Keratinocyte (primary cell): ENCODE measurements around the gene INPP4B. TPM values are rescaled to one million over a fixed set of nuclear protein-coding genes. Genes with fewer than 3 reads are reported as not detected.

Experiments used
- DNase-seq: peaks from one replicate; pipeline ENCODE4 v3.0.0-alpha.2; 2011; ENCODE audit warnings: low read depth, missing footprints, low spot score
- FAIRE-seq: peaks from 2 replicates; lab custom pipeline; 2011; peaks lifted over from hg19 to GRCh38; lab: Jason Lieb, UNC
- H2AFZ ChIP-seq: 2 replicates; pipeline ENCODE4 v1.6.0; 2012; ENCODE audit warnings: low read length, control low read depth, inconsistent platforms; ENCODE audit not compliant: control insufficient read depth
- H3K27ac ChIP-seq: 2 replicates; pipeline ENCODE4 v1.5.1; 2011; ENCODE audit warnings: low read length; ENCODE audit not compliant: control insufficient read depth, insufficient read depth
- H3K27me3 ChIP-seq: 3 replicates; pipeline ENCODE4 v1.6.0; 2011; ENCODE audit warnings: low read length; ENCODE audit not compliant: control insufficient read depth, insufficient read depth; ENCODE audit errors: extremely low read depth
- H3K36me3 ChIP-seq, 2 experiments: 2 replicates in 1 of 2; 3 replicates in 1 of 2; pipeline ENCODE4 v1.5.1; 2011; ENCODE audit warnings: low read length in 2 of 2, mild to moderate bottlenecking in 1 of 2; ENCODE audit not compliant: control insufficient read depth in 2 of 2, insufficient read depth in 2 of 2; ENCODE audit errors: extremely low read depth in 1 of 2
- H3K4me1 ChIP-seq: 3 replicates; pipeline ENCODE4 v1.5.1; 2011; ENCODE audit warnings: low read length; ENCODE audit not compliant: control insufficient read depth, insufficient read depth; ENCODE audit errors: extremely low read depth
- H3K4me2 ChIP-seq: 3 replicates; pipeline ENCODE4 v1.6.0; 2011; ENCODE audit warnings: low read depth, low read length; ENCODE audit not compliant: control insufficient read depth, insufficient read depth; ENCODE audit errors: extremely low read depth
- H3K4me3 ChIP-seq, 3 experiments: fragments of 200-600 bp in 1 of 3; sonication (generic) in 1 of 3; 2 replicates in 2 of 3; 3 replicates in 1 of 3; pipeline ENCODE4 v1.5.1; 2011 to 2016; ENCODE audit warnings: low read length in 3 of 3, mild to moderate bottlenecking in 3 of 3, control low read depth in 2 of 3, inconsistent platforms in 1 of 3, low read depth in 1 of 3, mixed read lengths in 1 of 3, mixed run types in 1 of 3, moderate library complexity in 1 of 3; ENCODE audit not compliant: control insufficient read depth in 2 of 3, insufficient read depth in 2 of 3; ENCODE audit errors: extremely low read depth in 1 of 3
- H3K79me2 ChIP-seq: 2 replicates; pipeline ENCODE4 v1.6.0; 2012; ENCODE audit warnings: low read length; ENCODE audit not compliant: control insufficient read depth, insufficient read depth
- H3K9ac ChIP-seq: 3 replicates; pipeline ENCODE4 v1.6.0; 2011; ENCODE audit warnings: low read length; ENCODE audit not compliant: control insufficient read depth, insufficient read depth; ENCODE audit errors: extremely low read depth
- H3K9me1 ChIP-seq: 3 replicates; pipeline ENCODE4 v1.6.0; 2011; ENCODE audit warnings: low read length; ENCODE audit not compliant: control insufficient read depth, insufficient read depth; ENCODE audit errors: extremely low read depth
- H3K9me3 ChIP-seq: 2 replicates; pipeline ENCODE4 v1.5.1; 2012; ENCODE audit warnings: low read depth, low read length; ENCODE audit not compliant: control insufficient read depth
- H4K20me1 ChIP-seq: 3 replicates; pipeline ENCODE4 v1.6.0; 2011; ENCODE audit warnings: low read length; ENCODE audit not compliant: control insufficient read depth, insufficient read depth; ENCODE audit errors: extremely low read depth
- EZH2 ChIP-seq: IDR thresholded peaks from one replicate; pipeline ENCODE4 v1.6.1; 2012; ENCODE audit warnings: inconsistent platforms, mild to moderate bottlenecking, low read length, moderate library complexity
- dilution Hi-C: fragments of 300-500 bp; cut with MboI; formaldehyde crosslinking; loops from one replicate; pipeline ENCODE4 v1.7.0; 2020; ENCODE audit warnings: low sequenced_read_pairs; ENCODE audit not compliant: extremely low pct_ligation_motif_present
- polyA plus RNA-seq, 5 experiments: library from polyadenylated mRNA; depleted of rRNA in 3 of 5; stranded (reverse) in 3 of 5; stranded (forward) in 1 of 5; unstranded in 1 of 5; fragments of >200 nt; gene quantifications; 1 replicate in 1 of 5; 2 replicates in 3 of 5; 3 replicates in 1 of 5; pipeline versions ENCODE4 v1.2.1 to v1.2.3, GENCODE V29; 2011 to 2012; ENCODE audit warnings: missing spikeins in 2 of 5, low read depth in 1 of 5, low replicate concordance in 1 of 5
- TF ChIP-seq, protein P1 (sequence below), 3 experiments: IDR thresholded peaks in 1 of 3; conservative IDR thresholded peaks in 1 of 3; optimal IDR thresholded peaks in 1 of 3; 2 replicates in 2 of 3; 3 replicates in 1 of 3; pipeline versions ENCODE3 to v1.5.1; 2011; ENCODE audit warnings: low read length in 3 of 3, mild to moderate bottlenecking in 3 of 3, moderate library complexity in 2 of 3, control low read depth in 1 of 3, inconsistent platforms in 1 of 3; ENCODE audit not compliant: insufficient read depth in 2 of 3; ENCODE audit errors: extremely low read depth in 1 of 3

Gene INPP4B
- polyA plus RNA-seq, 1 donor (not counting 4 experiments of a cell fraction or from before 2014, with no cell fraction given): 50.2 TPM

DNA sequence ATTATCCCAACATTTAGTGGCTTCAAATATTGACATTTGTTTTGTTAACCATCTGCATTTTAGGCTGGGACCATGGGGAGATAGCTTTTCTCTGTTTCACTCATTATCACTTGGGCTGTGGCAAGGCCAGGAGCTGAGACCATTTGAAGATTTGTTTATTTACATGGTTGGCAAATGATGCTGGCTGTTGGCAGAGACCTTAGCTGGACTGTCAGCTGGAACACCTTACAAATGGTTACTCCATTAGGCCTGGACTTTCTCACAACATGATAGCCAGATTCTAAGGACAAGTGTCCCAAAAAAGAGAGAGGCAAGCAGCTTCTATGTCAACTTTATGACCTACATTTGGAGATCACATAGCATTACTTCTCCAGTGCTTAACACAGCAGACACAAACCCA is 130.4 kb downstream of the INPP4B start:
- dilution Hi-C loops: no loop called here
- no peak for FAIRE-seq
- no peaks in the 10 kb centered on the region for H4K20me1 ChIP-seq
- H3K4me2 ChIP-seq: no peak overlapping the region
- TF ChIP-seq EZH2: no peak
- TF ChIP-seq, protein P1, sequence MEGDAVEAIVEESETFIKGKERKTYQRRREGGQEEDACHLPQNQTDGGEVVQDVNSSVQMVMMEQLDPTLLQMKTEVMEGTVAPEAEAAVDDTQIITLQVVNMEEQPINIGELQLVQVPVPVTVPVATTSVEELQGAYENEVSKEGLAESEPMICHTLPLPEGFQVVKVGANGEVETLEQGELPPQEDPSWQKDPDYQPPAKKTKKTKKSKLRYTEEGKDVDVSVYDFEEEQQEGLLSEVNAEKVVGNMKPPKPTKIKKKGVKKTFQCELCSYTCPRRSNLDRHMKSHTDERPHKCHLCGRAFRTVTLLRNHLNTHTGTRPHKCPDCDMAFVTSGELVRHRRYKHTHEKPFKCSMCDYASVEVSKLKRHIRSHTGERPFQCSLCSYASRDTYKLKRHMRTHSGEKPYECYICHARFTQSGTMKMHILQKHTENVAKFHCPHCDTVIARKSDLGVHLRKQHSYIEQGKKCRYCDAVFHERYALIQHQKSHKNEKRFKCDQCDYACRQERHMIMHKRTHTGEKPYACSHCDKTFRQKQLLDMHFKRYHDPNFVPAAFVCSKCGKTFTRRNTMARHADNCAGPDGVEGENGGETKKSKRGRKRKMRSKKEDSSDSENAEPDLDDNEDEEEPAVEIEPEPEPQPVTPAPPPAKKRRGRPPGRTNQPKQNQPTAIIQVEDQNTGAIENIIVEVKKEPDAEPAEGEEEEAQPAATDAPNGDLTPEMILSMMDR (optimal IDR thresholded peaks at IDR 0.05 in 1 of 3, IDR thresholded peaks at IDR 0.05 in 1 of 3, conservative IDR thresholded peaks at IDR 0.05 in 1 of 3; ENCODE audit: extremely low read depth in 1 of 3, insufficient read depth in 2 of 3, low read length in 3 of 3): no peak
- no peaks in the 10 kb centered on the region for H3K79me2 ChIP-seq
- H3K27ac ChIP-seq: no peak overlapping the region
- H3K4me1 ChIP-seq: peaks cover 15% of the 10 kb centered on the region
- H3K27me3 ChIP-seq: no peaks in the 10 kb centered on the region
- H2AFZ ChIP-seq: no peak overlapping the region
- no peak overlapping the region for H3K9ac ChIP-seq
- no peak overlapping the region for H3K4me3 ChIP-seq
- no peaks in the 10 kb centered on the region for H3K36me3 ChIP-seq
- no peaks in the 10 kb centered on the region for H3K9me1 ChIP-seq
- no peak for DNase-seq
- H3K9me3 ChIP-seq: no peaks in the 10 kb centered on the region

DNA sequence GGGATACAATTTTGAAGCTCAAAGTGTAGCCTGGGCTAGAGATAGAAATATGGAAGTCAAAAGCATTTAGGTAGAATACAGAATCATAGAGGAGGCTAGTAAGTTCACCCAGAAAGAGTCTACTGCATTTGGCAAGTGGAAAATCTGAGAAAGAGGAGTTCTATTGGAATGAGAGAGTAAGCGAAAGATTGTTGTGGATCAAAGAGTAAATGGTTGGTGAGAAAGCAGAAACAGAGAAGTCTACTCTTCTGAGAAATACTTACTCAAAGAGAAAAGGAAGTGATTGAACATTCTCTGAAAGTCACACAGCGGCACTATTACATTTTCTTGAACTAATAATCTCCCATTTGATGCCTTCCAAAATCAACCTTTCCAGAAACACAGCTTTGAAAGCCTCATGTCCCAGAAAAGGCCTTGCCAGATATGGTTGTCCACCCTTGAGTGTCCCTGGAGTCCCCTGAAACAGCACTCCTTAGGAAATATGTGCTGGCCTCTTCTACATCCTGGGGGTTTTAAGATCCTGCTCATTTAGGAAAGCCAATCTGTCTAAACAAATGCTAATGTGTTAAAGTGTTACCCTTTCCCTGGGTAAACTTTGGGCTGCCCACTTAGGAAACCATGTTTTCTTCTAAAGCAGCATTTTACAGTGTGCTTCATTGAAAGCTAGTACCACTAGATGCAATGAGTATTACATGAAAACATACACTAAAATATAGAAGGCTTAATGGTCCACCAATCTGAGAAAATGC is 132.6 kb downstream of the INPP4B start:
- Histone ChIP-seq H4K20me1 (no peaks in the 10 kb centered on the region), H3K4me3 (no peak overlapping the region), H2AFZ (no peak overlapping the region), H3K4me2 (no peak overlapping the region), H3K79me2 (no peaks in the 10 kb centered on the region), H3K27me3 (no peaks in the 10 kb centered on the region), H3K9me3 (no peaks in the 10 kb centered on the region), H3K4me1 (no peaks in the 10 kb centered on the region), H3K9me1 (no peaks in the 10 kb centered on the region), H3K9ac (no peak overlapping the region), H3K36me3 (no peaks in the 10 kb centered on the region), H3K27ac (no peak overlapping the region)
- no peak for TF ChIP-seq EZH2
- TF ChIP-seq, protein P1 (optimal IDR thresholded peaks at IDR 0.05 in 1 of 3, IDR thresholded peaks at IDR 0.05 in 1 of 3, conservative IDR thresholded peaks at IDR 0.05 in 1 of 3; ENCODE audit: extremely low read depth in 1 of 3, insufficient read depth in 2 of 3, low read length in 3 of 3): no peak
- DNase-seq (no peak), FAIRE-seq (no peak)
- dilution Hi-C loops: no loop called here
